Activated gamma-delta T cell treated with Interleukin-2 at 50 U/mL for 16 hours (primary cell): ENCODE data around the gene RASAL1.

Experiments used
- DNase-seq: peaks from one replicate; pipeline ENCODE4 v3.0.0-alpha.2; 2020

RASAL1 gene

DNA sequence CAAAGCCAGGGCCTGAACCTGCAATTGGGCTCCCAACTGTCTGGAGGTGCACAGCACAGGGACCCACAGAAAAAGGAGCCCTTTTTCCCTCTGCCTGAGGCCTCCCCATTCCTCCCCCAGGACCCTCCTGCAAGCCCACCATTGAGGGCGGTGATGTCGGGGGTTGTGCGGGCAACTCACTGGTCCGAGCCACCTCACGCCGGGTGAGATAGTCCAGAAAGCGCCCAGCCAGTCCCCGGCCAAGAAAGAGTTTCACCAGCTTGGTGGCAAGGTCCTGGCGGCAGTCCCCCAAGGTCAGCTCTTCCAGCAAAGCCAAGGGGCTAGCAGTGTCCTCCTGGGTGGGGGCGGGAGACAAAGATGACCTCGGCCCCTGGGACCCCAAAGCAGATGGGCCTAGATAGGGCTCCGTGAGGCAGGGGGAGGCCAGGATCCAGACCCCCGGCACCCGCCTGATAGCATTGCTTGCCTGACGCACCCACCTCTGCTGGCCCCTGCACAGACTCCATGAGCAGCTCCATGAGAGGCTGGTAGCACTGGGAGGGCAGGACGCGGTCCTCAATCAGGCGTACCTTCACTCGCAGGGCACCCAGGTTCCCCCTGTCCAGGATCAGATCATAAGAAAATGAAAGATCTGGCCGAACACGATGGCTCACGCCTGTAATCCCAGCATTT, 20.0 kb downstream of the RASAL1 start:
- no peak for DNase-seq

DNA sequence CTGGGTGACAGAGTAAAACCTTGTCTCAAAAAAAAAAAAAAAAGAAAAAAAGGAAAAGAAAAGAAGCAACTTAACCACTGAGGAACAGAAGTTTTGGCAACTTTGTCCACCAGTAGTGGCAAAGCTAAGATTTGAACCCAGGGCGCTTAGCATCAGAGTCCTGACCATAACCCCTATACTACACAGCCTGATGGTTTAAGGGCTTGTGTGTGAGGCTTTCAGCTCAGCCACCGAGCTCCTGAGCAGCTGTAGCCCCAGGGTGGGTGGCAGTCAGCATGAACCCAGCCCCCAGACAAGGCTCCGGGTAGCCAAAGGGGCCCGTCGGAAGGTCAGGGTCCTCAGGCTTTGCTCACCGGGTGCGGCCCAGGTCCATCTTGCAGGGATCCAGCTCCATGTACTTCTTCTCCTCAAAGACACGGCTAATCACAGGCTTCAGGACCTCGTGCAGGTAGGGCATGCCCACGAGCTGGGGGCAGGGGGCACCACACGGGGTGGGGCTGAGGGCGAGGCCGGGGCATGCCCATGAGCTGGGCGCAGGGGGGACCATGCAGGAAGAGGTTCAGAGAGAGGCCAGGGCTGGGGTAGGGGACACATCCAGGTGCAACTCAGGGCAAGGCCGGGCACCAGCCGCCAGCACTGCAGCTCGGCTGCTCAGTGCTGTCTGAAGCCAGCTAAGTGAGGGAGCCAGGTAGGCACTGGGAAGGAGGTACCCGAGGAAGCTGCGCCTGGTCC, 20.9 kb downstream of the RASAL1 start:
- DNase-seq: no peak

GRCh38 chr12:113113397-113113796, 22.2 kb downstream of the RASAL1 start:
- DNase-seq: no peak

DNA sequence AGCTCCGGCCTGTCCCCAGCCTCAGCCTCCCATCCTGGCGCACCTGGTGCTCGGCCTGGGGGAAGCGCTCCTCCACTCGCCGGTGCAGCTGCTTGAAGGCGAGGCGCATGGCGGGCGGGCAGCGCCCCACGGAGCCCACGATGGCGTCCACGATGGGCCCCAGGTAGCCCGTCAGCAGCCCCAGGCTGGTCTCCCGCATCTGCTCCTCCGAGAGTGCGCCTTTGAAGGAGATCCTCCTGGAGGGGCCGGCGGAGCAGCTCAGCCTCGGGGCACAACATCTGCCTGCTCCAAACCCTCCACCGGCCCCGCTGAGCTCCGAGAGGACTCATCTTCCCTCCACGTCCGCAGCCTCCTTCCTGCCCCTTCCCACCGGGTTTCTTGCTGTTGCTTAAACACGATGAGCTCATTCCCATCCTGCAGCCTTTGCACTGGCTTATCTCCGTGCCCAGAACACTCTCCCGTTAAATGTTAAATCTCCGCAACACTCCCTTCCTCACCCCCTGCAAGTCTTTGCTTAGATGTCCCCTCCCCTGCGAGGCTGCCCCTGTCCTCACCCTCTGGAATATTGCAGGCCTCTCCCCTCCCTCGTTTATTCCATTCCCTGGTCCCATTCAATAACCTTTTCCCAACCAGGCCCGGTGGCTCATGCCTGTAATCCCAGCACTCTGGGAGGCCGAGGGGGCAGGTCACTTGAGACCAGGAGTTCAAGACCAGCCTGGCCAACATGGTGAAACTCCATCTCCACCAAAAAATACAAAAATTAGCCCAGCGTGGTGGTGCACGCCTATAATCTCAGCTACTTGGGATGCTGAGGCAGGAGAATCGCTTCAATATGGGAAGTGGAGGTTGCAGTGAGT, 23.3 kb downstream of the RASAL1 start:
- no peak for DNase-seq

DNA sequence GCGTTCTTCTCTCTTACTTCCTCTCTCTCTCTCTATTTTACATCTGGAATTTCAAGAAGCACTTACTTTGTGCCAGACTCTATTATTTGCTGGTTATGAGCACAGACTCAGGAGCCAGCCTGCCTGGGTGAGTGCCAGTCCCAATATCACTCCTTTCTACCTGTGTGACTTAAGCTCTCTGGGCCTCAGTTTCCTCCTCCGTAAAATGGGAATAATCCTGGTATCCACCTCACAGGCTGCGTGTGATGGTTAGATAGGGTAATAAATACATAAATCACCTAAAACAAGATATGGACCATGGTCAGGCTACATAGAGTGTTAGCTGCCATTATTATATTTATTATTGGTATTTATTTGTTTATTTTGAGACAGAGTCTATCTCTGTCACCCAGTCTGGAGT, 24.3 kb downstream of the RASAL1 start:
- no peak for DNase-seq

DNA sequence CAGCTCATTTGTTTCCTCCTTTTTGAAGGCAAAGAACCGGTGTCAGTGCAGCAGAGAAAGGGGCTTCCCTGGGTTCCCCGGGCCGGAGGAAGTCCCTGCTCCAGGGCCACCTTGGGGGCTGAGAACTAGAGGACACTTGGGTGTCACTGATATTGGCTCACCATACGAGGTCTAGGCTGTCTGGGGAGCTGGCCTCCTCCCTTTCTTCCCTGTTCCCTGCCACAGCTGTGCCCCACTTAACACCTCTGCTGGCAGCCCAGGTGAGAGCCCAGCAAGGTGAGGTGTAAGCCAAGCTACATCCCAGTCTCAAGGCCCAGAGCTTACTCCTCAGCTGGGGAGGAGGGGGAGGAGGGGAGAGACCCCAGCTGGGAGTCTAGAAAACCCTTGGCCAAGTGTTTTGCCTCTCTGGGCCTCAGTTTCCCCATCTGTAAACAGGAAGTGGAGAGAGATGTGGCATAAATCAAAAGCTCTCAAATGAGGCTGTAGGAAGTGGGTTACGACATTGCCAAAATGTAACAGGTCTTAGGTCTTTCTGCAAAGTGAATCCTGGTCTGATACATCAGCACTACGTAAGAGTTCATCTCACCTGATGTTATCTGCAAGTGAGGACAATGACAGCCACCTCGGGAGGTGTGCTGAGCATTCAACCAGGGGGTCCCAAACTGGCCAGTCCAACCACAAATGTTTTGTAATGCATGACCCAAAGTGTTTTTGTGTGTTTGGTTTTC, 25.5 kb downstream of the RASAL1 start:
- DNase-seq: peak; percentile 15

DNA sequence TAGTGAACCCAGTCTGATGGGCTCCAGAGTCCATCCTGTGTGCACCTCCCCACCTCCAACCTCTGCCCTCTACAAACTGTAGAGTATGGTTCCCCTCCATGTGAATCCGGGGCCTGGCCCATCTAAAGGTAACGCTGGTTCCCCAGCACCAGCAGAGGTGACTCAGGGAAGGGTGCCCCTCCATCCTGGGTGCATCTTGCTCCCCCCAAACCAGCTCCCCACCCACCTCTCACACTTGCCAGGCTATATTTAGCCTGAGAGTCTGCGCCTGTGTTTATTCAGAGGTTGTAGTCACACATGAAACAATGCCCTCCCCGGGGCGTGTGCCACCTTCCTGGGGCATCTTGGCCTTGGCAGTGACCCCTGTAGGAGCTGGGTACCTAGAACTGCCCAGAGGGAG, 26.2 kb downstream of the RASAL1 start:
- no peak for DNase-seq

DNA sequence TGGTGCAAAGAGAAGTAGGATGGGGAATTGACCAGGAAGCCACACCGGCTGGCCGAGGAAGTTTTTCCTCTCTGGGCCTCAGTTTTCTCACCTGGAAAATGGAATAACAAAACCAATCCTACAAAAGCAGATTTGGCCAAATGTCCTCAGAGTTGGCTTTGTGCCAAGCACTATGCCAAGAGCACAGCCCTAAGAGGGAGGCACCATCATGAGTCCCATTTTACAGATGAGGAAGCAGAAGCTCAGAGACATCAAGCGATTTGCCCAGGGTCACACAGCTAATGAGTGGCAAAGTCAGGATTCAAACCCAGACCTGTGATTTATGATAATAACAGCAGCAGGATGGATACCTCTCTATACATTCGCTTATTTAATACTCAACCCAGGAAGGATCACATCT, 27.3 kb downstream of the RASAL1 start:
- no peak for DNase-seq

DNA sequence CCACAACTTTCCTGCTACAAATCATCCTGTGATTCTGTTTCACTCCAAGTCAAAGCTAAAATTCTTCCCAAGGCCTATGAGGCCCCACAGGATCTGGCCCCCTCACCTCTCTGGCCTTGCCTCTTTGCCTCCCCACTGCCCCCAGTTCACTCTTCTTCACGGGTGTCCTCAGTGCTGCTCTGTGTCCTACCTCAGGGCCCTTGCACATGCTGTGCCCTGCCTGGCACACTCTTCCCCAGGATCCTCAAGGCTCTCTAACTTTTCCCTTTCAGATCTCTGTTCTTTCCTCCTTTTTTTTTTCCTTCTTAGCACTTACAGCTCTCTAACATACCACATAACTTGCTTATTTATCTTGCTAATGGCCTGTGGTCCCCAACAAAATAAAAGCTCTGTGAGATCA, 29.2 kb downstream of the RASAL1 start:
- no peak for DNase-seq

GRCh38 chr12:113105606-113106271, 29.8 kb downstream of the RASAL1 start:
- DNase-seq: no peak

DNA sequence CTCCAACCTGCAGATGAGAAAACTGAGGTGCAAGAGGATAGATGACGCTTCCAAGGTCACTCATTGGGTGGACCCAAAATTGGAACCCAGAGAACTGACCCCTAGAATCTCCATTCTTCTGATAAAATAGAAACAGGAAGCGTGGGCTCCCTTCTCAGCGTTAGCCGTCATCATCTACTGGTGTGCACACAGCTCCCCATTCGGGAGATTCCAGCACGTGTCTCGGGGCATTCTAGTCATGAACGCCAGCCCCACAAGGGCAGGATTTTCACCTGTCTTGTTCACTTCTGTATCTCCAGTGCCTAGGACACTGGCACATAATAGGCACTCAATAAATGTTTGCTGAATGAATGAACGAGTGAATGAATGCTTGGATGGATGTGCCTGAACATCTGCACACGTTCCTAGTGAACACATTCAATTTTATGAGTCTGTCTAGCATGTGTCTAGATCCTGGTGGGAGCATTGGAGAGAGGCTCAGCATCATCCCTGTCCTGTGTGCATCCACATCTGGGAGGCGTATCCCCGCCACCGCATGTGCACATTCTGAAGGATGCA, 30.5 kb downstream of the RASAL1 start:
- DNase-seq: no peak

- peak; percentile 49 for DNase-seq
These were observed 31.7 kb downstream of the RASAL1 start for GRCh38 chr12:113103756-113104450.

- no peak for DNase-seq
These were observed 32.8 kb downstream of the RASAL1 start for GRCh38 chr12:113102811-113103210.

DNA sequence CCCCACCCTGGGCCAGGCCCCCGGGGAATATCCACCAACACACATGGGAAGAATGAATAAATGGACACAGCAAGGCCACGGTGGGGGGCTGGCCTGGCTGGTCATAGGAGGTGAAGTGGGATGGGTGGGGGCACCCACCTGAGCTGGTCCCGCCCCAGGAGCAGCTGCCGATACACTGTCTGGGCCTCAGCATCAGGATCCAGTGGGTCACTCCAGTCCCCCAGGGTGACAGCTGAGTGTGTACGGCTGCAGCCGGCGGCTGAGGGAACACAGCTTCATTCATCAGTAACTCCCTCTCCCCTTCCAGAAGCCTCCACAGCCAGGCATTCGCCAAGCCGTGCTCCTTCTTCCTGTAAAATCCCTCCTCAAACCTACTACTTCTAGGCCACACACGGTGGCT, 33.8 kb downstream of the RASAL1 start:
- no peak for DNase-seq

GRCh38 chr12:113099764-113100163, 35.8 kb downstream of the RASAL1 start:
- DNase-seq: no peak

DNA sequence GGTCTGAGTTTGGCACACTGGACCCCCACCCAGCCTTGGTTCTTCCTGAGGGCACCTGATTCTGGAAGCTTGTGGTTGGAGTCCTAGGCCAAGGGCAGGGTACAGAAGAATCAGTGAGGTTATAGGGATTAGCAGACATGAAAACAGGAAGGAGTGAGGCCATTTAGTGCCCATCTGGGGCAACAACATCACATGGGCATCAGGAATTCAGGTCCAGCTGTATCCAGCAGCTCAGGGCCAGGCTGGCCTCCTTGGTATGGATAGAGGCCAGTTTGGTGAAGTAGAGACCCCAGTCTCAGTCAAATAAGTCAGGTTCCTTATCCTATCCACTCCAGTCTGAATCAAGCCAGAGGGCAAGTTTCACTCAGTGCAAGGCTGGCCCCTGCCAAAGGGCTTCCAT, 36.2 kb downstream of the RASAL1 start:
- DNase-seq: no peak

- DNase-seq: peak; percentile 58
These were observed 37.0 kb downstream of the RASAL1 start for GRCh38 chr12:113098441-113099028.

DNA sequence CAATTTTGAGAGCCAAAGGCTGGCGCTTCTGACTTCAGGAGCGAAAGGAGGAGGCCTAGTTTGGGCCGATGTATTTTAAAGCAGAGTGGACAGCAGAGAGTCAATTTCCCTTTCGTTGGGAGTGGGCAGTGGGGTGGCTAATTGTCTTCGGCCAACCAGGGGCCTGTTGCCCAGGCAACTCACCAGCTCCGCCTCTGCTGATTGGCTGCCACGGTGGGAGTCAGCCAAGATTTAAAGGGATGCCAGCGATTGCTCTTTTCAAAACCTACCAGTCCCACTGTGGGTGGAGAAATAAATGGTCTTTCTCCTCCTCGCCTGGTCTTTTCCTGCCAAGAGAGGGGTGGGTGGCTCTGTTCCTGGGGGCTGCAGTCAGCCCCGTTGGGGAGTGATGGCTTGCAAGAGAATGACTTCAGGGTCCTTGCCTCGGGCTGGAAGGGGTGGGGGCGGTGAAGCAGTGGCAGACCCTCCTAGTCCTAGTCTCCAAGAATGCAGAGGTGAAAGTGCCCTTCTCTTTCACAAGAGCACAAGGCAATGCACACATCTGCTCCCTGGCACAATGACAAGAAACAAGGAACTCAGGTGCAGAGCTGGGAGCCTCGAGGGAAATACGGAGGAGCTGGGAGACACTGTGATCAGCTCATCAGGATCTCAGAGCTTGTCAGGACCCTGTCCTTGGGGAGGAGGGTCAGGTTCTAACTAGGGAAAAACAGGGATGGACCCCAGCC, 37.7 kb downstream of the RASAL1 start:
- no peak for DNase-seq

DNA sequence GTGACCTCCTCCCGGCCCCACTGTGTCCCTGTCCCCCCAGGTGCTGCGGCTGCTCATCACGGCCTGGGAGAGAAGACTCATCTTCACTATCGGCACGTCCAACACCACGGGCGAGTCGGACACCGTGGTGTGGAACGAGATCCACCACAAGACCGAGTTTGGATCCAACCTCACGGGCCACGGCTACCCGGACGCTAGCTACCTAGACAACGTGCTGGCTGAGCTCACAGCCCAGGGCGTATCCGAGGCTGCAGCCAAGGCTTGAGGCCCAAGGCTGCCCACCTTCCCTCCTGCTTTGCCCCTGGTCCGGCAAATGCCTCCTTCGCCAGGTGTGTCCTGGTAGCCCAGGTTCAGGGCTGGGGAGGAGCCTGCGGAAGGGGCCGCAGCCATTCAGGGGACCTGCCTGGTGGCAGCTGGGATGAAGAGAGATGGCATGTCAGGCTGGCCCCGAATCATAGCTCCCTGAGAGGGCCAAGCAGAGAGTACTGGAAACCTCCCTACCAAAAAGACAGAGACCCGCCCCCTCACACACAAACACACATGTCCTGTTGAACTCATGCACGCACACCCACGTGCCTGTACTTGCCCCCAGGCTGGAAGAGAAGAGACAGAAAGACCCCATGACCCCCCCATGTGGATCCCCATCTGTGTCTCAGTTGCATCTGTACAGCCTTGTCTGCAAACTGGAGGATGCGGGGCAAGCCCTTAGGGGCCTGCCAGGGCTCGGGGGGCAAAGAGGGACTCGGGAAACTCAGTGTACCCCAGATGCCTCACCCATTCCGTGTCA, 38.7 kb downstream of the RASAL1 start:
- no peak for DNase-seq

DNA sequence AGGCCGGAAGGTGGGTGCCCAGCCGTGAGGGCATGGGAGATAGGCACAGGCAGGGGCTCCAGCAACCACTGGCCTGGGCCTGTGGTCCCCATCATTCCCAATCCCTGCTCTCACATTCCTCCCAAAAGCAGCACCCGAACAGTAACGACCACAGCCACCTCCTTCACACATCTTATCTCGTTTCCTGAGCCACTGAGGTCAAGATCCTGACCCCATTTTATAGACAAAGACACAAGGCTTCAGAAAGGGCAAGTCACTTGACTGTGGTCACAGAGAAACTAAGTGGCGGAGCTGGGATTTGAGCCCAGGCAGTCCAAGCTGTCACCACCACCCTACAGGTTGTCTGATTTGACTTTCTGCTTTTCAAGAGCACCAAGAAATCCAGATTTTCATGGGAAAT, 40.2 kb downstream of the RASAL1 start:
- no peak for DNase-seq
